ENCODE results near the gene FBXO42. TPM values are rescaled to one million over a fixed set of nuclear protein-coding genes. Genes with fewer than 3 reads are reported as not detected.
"Not testable (repeated sequence)": the region's sequence is repeated elsewhere in the genome, so short reads cannot be mapped to it uniquely, and the experiment has no call there.

FBXO42 gene
- total RNA-seq, 1 donor from 2014 or later = 33.1 TPM

DNA sequence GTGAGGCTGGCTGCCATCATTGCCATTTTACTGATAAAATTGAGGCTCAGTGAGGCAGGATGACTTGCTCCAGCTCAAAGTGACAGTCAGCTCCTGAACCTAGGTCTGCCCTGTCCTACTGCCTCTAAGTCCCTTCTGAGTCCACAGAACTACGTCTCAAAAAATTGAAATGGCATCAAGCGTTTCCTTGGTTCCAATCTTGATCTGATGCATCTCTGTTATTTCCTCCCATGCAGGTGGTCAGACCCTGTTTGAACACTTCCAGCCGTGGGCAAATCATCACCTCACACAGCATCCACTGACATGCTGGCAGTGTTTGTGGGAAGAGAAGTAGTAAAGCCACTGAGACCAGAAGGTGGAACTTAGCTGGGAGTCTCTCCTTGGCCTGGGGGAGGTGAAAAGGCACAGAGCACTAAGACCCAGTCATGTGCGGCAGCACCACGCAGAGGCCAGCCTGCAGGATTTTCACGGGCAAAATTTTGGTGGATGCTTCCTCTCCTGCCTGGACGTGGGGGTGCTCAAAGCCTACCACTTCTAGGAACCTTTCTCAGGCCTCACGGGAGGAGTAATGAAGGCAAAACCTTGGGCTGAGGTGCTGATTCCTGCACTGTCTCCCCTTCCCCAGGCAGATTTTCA is 107.5 kb downstream of the FBXO42 start:
- no peak for DNase-seq (ENCODE audit: low spot score)

DNA sequence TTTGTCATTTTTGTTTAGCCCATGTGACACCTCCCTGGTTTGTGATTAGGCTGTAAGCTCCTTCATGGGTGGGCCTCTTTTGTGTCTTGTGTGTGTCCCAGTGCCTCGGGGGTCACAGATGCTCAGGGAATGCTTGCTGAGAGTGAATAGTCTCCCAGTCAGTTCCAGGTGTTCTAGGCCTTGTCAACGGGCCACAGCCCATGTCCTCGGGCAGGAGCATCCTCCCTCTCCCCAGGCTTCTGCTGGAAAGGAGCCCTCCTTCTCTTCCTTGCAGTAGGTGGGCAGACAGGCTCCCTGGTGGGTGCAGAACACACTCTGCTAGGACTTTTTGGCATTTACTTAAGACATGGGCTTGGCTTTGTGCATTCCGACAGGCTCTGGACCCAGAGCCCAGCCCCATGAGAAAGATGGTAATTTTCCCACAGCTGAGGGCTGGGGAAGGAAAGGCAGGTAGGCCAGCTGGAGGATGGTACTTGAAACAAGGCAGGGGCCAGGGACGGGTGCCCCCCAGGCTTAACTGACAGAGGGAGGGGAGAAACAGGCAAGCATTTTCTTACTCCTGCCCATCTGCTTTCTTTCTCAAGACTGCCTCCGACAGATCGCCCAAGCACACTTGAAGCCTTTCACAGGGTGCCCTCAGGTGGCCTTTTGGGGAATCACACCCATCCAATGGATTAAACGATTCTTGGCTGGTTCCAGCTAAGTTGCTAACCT is 108.2 kb downstream of the FBXO42 start:
- peak; percentile 87 for DNase-seq (ENCODE audit: low spot score)

DNA sequence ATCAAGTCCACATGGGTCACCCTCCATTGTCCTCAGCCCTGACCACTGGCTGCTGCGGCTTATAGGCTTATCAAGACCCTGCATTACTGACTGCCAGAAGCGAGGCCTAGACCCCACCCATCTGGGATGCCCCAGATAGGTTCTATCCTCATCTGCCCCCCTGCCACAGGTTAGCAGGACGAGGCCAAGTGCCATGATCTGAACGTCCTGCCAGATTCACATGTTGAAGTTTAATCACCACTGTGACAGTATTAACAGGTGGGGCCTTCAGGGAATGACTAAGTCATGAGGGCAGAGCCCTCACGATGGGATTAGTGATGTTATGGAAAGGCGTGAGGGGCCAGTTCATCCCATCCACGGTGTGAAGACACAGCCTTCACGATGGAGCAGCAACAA is 109.1 kb downstream of the FBXO42 start:
- DNase-seq (ENCODE audit: low spot score) = no peak

DNA sequence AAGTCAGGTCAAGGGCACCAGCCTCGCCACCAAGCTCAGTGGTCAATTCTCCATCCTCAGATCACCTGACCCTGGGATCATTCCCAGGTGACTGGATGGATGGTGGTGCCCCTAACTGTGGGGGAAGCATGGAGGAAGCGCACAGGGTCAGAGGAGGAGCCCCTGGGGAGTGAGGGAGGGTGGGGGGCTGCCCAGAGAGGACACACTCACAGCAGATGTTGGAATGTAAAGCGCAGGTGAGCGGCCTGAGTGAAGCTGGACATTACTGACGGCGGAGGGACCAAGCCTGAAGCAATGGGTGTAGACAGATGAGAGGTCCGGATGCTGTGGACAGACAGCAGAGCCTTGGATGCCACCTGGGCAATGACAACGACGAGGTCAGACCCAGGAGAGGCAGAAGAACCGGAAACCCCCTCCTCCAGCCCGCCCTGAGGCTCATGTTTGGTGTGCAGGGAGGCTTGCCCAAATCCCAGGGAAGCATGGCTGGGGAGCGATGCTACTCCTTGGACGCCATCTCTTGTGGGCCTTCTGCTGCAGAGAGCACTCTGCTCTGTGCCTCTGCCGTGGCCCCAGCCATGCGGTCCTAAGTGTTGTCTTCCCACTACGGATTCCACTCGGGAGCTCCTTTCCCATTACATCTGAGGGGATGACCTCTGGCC is 109.6 kb downstream of the FBXO42 start:
- DNase-seq (ENCODE audit: low spot score) = no peak

DNA sequence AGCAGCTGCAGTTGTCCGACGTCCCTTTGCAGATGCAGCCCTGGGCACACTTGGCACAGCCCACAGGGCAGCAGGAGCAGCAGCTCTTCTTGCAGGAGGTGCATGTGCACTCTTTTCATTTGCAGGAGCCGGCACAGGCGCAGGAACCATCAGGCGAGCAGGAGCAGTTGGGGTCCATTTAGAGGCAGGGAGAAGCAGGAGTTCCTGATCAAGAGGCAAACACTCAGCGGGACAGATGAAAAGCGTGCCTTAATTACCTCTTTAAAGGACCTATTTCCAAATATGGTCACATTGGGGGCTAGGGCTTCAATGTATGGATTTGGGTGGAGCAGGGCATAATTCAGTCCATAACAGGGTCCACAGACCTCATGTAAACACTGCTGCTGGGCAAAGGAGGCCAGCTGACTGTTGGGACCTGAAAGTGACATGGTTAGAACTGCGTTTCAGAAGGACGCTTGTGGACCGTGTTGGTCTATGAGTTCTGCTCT is 111.0 kb downstream of the FBXO42 start:
- DNase-seq (ENCODE audit: low spot score) = no peak

DNA sequence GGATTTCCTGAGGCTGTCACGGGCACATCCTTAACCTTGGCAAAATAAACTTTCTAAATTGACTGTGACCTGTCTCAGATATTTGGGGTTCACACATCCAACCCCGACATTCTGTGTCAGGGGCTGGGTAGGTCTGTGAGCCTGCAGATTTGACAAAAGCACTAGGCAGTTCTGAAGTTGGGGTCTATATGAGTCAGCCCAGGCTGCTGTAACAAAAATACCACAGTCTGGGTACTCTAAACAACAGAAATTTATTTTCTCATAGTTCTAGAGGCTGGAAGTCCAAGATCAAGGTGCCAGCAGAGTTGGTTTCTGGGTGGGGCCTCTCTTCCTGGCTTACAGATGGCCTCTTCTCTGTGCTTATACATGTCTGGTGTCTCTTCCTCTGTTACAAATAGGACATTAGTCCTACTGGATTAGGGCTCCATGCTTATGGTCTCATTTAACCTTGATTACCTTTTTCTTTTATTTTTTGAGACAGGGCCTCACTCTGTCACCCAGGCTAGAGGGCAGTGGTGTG is 112.2 kb downstream of the FBXO42 start:
- no peak for DNase-seq (ENCODE audit: low spot score)

DNA sequence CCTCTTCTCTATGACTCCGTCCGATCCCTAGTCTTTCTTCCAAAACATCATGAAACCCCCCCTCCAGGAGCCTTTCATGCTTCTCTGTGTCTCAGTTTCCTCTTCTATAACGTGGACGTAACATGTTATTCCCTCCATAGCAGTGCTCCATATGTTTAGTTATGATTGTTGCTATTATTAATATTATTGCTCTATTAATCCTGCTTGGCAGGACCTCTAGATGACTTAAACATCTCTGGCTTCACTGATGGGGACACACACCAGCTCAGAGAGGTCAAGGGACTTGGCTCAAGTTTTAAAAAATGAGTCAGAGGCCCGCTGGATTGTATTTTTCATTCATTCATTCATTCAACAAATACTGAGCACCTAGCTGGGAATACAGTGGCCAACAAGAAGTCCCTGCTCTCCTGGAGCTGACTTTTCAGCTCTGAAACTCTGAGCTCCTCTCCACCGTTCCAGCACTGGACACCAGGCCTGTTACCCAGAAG is 114.9 kb downstream of the FBXO42 start:
- no peak for DNase-seq (ENCODE audit: low spot score)

DNA sequence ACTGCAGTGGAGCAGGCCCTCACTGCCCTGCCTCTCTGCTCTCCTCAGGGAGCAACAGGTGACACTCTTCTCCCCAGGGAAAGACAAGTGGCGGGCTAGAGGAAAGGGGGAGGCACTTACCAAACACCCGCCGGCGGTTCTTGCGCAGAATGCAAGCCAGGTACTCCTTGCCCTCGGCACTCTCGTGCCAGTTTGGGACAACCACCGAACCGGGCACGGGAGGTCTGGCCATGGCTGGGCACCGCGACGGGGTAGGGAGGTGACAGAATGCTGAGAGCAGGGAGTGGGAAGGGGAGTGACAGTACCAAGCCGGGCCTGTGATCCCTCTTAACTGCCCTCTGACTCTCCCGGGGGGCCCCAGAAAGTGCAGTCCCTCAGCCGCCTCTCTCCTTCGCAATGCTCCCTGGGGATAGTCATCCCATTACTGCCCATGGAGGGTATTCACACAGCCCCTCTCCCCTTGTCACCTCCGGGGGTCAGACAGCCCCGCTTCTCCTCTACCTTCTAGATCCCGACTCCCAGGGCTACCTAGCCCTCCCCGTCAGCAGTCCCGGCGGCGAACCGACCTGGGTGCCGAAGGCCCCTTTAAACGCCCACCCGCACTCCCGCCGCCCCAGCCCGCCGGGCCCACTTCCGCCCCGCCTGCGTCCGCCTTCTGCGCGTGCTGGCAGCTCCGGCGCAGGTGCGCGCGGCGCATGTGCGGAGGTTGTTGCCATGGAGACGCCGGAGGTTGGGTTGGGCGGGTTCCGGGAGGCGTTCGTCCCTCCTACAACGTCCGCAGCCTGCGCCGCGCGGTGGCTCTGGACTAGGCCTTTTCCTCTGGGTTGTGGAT is 115.6 kb downstream of the FBXO42 start, which contains the start of gene CPLANE2:
CPLANE2 (minus strand) TSS at position 673 of the 832 bp plus-strand sequence; CDS start at position 232, 441 bp downstream.
- peak; percentile 96 for DNase-seq (ENCODE audit: low spot score)

DNA sequence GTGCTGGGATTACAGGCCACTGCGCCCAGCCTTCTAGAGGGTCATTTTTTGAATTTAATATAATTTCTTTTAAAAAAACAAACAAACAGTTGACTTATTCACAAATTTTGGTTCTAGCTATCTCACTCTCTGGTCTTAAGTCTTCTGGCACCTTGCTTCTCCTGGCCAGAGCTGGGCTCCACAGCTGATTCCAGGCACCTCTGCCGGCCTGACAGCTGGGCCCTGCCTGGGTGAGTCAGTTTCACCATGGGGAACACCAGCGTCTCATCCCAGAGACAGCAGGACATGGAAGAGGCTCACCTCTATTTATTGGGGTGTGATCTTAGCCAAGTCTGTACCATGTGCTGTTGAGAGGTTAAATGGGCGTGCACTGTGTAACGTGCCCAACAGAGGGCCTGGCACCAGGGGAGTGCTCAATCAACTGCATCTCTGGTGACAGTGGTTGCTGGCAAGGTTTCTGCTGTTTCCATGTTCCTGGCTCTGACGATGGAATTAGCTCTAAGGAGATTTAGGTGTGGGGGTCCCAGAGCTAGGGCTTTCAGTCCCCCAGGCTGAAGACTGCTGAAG is 116.3 kb downstream of the FBXO42 start:
- no peak for DNase-seq (ENCODE audit: low spot score)

DNA sequence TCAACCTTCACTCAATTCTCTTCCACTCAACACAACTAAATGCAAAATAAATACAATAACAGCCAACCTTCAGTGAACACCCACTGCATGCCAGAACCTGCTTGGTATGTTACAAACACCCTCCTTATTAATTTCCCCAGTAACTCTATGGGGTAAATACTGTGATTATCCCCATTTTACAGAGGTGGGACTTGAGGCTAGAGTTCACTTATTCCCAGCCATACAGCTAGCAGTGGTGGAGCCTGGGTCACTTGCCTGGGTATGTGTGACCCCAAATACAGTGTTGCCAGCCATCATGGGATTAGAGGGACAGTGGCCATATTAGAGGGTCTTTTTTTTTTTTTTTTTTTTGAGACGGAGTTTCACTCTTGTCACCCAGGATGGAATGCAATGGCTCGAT is 116.9 kb downstream of the FBXO42 start:
- no peak for DNase-seq (ENCODE audit: low spot score)

DNA sequence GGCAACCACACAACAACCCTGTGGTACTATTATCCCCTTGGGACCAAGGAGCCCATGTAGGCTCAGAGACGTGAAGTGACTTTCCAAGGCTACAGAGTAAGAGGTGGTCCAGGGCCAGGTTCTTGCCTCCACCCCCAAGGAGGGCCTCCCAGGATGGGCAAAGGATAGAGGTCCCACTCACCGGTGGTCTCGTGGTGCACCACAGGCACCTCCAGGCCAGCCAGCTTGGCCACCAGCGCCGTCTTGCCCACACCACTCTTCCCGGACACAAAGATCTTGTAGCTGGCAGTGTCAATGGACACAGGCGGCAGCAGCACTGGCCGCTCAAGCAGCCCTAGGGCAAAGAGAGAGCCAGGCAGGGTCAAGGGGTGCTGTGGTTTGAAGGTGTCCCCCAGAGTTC is 118.8 kb downstream of the FBXO42 start:
- DNase-seq (ENCODE audit: low spot score) = no peak

DNA sequence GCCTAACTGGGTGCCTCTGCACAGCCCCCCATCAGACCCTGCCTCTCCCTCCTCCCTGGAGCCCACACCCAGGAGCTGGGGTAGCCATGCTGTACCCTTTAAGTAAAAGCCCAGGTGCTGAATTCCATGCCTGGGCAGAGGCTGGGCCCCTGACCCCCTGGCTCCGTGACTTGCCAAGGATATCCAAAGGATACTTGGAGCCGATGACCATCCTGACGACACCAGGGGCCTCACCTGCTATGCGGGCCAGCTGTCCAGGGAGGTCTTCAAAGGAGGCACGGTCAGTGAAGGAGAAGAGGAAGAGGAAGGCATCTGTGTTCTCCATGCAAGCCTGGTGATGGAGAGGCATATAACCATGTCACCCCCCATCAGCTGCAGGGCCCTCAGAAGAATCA is 120.0 kb downstream of the FBXO42 start:
- no peak for DNase-seq (ENCODE audit: low spot score)

DNA sequence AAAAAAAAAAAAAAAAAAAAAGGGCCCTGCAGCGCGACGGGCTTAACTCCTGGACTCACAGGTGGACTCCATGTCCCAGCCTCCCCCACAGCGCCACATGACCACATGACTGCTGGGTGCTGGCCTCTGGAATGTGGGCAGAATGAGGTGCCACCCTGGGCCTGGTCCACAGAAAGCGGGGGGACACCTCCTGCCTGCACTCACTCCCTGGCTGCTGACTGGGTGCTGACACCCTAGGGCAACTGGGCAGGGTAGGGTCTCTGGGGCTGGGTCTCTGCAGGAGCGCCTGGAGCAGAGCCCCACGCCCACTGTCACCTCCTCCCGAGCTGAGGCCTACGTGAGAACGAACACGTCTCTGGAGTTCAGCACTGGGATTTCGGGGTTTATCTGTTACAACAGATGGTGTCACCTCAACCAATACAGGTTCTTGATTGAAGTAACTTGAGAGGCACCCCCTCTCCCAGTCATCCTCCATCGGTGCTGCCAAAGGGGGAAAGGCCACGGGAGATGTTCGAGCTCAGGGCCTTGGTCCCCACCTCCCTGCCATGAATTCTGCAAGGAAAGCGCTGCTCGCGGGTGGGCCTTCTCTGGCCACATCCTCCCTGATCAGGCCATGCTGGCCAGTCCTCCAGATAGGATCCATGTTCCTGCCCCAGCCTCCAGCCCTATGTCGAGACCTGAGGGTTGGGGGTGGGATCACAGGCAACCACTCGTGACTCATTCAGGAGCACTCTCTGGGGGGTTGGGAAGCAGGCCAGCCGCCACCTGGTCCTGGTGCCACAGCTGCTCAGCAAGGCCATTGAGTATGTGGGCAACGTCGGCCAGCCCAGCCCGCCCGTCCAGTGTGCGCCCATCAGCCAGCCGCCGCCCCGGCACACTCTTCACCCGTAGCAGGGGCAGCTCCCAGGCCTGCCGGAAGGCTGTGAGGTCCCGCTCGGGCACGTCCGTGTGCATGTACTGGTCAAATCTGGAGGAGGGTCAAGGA is 120.7 kb downstream of the FBXO42 start:
- DNase-seq (ENCODE audit: low spot score) = no peak

DNA sequence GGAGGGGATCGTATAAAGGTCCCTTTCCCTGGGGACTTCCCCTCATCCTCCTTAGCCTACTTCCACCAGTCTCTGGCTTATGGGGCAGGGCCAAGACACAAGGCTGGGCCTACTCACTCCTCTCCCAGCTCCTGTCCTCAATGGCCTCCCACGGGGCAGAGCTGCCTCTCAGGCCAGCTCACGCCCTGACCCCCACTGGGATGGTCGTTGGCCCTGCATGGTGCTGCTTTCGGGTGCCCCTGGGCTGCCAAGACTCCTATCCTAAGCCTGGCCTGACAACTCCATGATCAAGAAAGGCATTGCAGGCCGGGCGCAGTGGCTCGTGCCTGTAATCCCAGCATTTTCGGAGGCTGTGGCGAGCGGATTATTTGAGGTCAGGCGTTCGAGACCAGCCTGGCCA is 121.5 kb downstream of the FBXO42 start:
- DNase-seq (ENCODE audit: low spot score) = no peak

DNA sequence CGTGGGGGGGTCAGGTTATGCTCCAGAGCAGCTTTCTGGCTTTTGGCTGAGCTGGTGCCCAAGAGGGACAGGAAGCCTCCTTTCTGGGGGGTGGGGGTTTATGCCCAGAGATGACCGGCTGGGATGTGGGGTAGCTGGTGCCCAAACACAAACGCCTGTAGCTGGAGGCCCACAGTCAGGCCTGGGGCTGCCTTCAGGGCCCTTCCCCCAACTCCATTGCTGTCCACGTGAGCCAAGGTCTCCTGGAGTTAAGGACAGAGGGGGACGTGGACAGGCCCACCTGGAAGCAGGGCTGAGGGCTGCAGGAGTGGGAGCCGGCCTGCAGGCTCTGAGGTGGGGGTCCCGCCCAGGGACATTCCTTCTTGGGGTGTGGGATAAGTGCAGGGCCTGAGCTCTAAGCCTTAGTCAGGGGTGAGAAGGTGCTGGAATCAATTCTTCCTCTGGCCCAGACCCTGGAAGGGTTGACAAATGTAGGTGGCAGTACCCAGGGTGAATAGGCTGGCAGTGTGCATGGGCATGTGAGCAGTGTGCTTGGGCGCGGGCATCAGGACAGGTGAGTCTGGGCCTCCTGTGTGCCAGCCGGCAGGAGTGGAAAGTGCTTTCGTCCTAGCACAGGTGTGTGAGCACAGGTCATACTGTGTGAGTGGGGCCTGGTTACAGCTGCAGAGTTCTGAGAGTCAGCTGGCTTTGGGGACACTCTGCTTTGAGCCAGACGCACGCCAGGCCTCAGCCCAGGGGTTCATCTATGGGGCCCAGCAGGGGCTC is 122.1 kb downstream of the FBXO42 start:
- no peak for DNase-seq (ENCODE audit: low spot score)

DNA sequence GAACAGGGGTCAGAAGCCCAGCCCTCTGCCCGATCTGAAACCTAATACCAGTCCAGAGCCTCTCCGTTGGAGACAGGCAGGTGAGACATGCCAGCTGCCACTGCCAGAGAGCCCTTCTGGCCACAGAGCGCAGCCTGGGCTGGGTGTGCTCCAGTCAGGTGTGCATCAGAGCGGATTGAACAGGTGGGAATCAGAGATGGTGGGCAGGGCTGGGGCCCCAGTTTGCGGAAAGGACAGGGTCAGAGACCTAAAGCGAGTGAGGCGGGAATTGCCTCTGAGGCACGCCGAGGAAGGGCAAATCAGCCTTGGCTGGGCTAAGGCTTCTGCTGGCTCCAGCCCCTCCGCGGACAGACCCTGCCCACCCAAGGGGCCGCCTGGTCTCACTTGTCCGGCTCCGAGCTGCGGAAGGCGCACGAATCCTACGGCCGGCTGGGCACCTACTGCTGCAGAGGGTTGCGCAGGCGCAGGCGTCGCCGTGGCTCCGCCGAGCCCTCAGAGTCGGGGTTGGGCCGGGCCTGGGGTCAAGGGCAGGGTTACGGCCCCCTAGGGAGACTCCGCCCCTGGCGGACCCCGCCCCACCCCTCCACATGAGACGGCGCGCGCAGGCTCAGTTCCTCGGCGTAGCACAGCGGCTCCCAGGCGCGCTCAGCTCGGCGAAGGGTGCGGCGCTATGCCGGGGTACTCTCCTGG is 125.6 kb downstream of the FBXO42 start:
- no peak for DNase-seq (ENCODE audit: low spot score)

DNA sequence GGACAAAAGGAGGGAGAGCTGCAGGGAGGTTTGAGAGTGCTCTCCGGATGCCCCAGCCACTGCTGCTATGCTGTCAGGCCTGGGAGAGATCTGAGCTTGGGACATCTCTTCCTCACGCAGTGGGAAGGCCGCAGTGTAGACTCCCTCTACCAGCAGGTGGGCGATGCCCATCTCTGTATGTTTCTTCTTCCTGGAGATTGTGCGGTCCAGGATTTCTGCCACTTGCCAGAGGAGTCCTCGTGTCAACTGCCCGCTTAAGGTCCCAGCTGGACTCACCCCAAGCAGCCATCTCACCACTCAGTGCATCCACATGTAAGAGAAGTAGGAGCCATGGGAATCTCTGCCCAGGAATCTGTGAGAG is 126.2 kb downstream of the FBXO42 start:
- DNase-seq (ENCODE audit: low spot score) = no peak

DNA sequence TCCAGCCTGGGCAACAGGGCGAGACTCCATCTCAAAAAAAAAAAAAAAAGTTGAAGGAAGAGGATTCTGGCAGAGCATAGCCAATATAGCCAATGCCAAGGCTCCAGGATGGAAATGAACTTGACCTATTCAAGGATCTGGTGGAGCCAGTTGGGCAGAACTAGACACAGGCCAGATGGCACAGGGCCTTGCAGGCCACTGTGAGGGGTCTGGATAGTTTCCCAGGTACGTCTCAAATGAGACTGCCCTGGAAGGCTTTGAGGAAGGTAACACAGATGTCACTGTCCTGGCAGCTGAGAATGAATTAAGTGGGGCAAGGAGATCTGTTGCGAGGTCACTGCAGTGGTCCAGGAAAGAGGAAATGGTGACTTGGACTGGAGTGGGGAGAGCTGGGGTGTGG is 127.8 kb downstream of the FBXO42 start:
- DNase-seq (ENCODE audit: low spot score) = no peak

DNA sequence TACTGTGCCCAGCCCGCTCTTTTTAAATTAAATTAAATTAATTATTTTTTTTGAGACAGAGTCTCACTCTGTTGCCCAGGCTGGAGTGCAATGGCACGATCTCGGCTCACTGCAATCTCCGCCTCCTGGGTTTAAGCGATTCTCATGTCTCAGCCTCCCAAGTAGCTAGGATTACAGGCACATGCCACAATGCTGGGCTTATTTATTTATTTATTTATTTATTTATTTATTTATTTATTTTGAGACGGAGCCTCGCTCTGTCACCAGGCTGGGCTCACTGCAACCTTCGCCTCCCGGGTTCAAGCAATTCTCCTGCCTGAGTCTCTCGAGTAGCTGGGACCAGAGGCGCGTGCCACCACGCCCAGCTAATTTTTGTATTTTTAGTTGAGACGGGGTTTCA is 129.6 kb downstream of the FBXO42 start:
- DNase-seq (ENCODE audit: low spot score) = not testable (repeated sequence)
